ENCODE data around the gene CARD6.
"Not testable (repeated sequence)": the region's sequence is repeated elsewhere in the genome, so short reads cannot be mapped to it uniquely, and the experiment has no call there.

The CARD6 gene

GRCh38 chr5:40877371-40877988 is 36.3 kb downstream of the CARD6 start:
- no peak for DNase-seq

GRCh38 chr5:40879163-40879942 is 38.2 kb downstream of the CARD6 start:
- peak; percentile 8 for DNase-seq

GRCh38 chr5:40882291-40882690 is 41.1 kb downstream of the CARD6 start:
- DNase-seq: no peak

- DNase-seq: not testable (repeated sequence)
These were observed 41.9 kb downstream of the CARD6 start for GRCh38 chr5:40883051-40883450.

- not testable (repeated sequence) for DNase-seq
These were observed 54.6 kb downstream of the CARD6 start for GRCh38 chr5:40895440-40896425.

- peak; percentile 3 for DNase-seq
These were observed 63.2 kb downstream of the CARD6 start for GRCh38 chr5:40904205-40904993.

- DNase-seq: no peak
These were observed 63.8 kb downstream of the CARD6 start for GRCh38 chr5:40904994-40905306.

GRCh38 chr5:40906351-40906751 is 65.2 kb downstream of the CARD6 start:
- DNase-seq: no peak

GRCh38 chr5:40909264-40909663 is 68.1 kb downstream of the CARD6 start, which contains the start of gene C7:
C7 (plus strand) TSS chr5:40909497; CDS start chr5:40909611, 114 bp downstream.
- DNase-seq: no peak

GRCh38 chr5:40909723-40910122 is 68.6 kb downstream of the CARD6 start:
- DNase-seq: no peak

Measured in NCI-H2171 (cell line).